GM19468 (cell line): ENCODE data around the gene IVNS1ABP.
A peak's percentile ranks its signal among the peaks of the same experiment; 100 is the strongest.

Experiments used
- ATAC-seq: cut with Tn5 transposase; IDR thresholded peaks from one replicate; pipeline ENCODE4 v1.9.1; 2021; ENCODE audit warnings: mild to moderate bottlenecking, moderate library complexity, moderate number of reproducible peaks; ENCODE audit not compliant: unreplicated experiment; ENCODE audit errors: extremely low read depth

IVNS1ABP gene

DNA sequence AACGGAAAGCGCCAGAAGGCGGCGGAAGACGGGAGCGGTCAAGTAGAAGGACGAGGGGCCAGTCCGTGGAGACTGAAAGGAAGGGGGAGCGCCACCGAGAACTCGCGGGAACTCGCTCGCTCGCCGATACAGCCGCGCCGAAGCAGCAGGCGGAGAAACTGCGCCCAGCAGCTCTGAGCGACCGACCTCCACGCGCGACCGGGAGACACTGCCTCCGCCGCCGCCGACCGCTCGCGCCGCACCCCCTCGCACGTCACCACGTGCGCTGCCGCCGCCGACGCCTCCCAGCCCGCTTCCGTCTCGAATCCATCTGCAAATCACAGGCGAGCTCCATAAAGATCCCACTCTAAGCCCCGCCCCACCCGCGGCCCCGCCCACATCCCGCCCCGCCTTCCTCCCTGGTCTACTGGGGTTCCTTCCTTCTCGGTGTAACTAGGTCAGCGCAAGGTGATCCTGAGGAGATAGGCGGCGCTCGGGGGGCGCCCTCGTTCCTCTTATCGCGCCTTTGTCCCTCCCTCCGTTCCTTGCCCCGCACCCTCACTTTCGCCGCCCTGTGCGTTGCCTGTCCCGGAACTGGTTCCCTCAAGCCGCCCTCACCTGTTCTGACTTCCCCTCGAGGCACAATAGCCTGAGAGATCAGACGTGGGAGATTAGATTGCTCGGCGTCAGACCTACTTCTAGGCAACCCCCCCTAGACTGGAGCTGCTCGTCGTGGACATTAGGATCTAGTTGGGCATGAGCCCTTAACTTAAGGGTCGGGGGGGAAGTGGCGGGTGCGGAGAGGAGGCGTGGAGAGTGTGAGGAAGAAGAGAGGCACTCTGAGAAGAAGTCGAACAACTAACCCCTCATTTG is at the start of gene IVNS1ABP:
Gene IVNS1ABP, minus strand, starts transcription at position 210 of the 852 bp plus-strand sequence. CDS start 7,750 bp downstream, outside the sequence.
- peak; percentile 61 for ATAC-seq

DNA sequence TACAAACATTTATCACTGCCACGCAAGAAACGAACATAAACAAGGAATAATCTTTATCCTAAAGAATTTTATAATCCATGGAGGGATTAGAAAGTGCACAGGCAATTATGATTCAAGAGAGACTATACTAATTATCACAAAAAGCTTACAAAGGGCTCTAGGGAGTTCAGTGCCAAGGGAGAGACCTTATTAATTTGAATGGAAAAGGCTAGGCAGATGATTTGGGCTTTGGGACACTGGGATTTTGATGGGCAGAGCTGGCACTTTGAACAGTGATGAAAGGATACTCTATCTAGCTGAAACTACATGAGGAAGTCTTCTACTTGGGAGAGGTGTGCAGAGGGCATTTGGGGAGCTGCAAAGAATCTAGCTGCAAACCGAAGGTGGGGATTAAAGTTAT is 48.9 kb upstream of the IVNS1ABP start:
- no peak for ATAC-seq

DNA sequence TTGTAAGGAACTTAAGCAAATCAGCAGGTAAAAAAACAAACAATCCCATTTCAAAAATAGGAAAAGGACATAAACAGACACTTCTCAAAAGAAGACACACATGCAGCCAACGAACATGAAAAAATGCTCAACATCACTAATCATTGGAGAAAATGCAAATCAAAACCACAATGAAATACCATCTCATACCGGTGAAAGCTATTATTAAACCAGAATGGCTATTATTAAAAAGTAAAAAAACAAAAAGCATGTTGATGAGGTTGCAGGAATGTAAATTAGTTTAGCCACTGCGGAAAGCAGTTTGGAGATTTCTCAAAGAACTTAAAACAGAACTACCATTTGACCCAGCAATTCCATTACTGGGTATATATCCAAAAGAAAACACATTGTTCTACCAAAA is 47.5 kb upstream of the IVNS1ABP start:
- peak; percentile 45 for ATAC-seq

DNA sequence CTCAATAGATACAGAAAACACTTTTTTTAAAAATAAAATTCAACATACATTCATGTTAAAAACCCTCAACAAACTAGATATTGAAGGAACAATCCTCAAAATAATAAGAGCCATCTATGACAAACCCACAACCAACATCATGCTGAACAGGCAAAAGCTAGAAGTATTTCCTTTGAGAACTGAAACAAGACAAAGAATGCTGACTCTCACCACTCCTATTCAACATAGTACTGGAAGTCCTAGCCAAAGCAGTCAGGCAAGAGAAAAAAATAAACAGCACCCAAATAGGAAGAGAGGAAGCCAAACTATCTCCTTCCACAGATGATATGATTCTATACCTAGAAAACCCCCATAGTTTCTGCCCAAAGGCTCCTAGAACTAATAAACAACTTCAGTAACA is 46.2 kb upstream of the IVNS1ABP start:
- no peak for ATAC-seq

DNA sequence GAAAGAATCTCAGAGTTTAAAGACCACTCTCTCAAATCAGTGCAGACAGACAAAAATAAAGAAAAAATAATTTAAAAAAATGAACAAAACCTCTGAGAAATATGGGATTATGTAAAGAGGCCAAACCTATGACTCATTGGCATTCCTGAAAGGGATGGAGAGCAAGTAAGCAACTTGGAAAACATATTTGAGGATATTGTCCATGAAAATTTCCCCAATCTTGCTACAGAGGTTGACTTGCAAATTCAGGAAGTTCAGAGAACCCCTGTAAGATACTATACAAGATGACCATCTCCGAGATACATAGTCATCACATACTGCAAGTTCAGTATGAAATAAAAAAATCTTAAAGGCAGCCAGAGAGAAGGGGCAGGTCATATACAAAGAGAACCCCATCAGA is 43.7 kb upstream of the IVNS1ABP start:
- ATAC-seq, result no peak

DNA sequence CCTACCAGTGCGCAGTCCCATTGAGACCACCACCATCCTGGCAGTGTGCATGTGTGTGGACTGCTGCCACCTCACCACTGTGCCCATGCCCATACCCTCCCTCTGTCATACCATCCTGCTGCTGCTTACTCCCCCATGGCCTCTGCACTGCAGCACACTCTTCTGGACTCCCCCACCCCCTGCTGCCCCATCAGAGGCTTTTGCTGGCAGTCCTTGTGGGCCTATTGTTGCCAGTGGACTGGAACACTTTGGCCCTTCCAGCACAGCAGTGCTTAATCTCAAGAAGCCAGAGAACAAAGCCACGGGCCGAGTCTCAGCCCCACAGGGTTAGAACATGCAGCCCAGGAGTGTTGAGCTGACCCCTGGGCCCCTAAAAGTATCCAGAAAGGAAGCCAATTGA is 41.9 kb upstream of the IVNS1ABP start:
- ATAC-seq, result no peak

DNA sequence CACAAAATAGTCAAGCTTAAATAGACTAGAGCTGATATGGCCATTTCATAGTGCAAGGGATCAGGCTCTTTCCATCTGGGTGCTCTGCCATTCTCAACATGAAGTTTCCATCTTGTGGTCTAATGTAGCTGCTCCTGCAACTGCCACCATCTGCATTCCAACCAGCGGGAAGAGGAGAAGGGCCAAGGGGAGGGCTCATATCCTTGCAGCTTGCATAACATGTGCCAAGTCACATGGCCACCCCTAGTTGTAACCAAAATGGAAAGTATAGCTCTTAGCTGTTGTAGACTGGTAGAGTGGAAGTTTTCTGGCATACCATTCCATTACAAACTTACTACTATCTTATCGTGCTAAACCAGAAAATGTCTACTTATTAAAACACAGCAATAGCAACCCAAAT is 38.9 kb upstream of the IVNS1ABP start:
- no peak for ATAC-seq

DNA sequence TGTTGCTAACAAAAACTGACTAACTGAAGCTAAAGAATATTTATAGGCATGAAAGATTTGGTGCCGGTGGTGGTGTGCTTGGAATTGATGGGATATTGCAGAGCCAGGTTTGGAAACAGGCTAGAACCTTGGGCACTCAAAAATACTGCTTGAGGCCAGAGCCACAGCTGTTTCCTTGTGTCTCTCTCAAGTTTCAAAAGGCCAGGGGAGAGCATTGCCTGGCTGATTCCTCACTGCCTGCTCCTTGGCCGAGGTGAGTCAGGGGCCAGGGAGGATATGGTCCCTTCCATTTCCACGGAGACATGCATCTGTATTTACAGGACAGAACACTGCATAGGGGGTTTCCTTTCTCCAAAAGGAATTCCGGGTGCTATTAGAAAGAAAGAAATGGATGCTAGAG is 36.1 kb upstream of the IVNS1ABP start:
- ATAC-seq, result no peak

DNA sequence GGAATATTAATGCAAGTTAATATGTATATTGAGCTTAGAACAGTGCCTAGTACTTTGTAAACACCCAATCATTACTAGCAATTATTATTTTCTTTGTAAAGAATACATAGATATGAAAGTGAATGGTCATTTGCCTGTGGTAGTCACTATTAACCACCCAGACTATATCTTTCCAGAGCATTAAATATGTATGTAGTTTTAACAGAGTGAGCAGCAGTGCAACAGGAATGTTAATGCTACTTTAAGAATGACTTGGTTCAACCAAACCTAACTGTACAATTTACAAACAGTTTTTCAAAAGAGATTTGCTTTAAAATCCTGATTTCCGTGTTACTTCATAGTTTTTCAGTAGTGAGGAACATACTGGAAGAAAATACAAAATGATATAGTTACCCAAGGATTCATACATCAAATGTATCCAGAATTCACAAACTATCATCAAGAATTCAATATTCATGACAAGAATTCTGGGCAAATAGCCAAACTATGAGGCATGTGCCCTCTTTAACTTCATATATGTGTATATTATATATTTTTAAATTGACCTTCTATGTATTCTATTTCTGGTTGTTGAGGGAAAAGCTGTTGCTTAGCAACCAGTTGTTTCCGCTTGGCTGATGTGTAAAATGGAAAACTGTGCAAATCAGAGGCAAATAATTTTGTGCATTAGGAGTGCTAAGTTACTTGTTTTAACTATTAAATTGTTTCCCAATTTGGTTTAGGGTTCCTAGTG is 34.9 kb upstream of the IVNS1ABP start:
- ATAC-seq, result no peak

DNA sequence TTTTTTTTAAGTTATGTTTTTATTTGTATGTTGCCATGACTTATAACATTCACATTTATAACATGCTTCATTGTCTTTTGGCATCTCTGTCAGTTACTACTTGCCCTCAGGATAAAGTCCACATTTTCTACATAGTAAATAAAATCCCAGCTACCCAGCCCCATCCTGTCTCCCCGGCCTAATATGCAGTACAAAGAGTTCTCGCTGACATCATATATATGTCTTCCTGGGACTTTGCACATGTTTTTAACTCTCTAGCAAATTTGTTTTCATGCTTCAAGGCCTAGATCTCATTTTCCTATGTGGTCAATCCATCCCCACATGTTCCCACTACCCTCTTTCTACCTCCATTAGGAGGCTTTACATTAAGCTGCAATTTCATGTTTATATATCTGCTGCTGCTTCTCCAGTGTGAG is 33.0 kb upstream of the IVNS1ABP start:
- no peak for ATAC-seq

DNA sequence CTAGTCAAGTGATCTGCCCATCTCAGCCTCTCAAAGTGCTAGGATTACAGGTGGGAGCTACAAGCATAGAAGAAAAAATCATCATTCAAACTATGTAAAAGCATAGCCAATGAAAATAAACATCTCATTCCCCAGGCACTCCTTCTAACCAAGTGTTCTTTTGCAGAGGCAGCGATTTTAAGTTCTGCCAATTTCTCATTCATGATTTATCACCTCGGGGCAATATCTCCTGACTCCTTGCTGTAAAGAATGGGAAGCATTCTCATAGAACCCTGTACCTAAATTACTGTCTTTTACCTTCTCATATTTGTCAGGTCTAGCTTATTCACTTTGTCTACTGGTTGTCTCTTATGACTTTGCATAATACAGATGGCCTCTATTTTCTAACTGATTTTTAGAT is 32.5 kb upstream of the IVNS1ABP start:
- no peak for ATAC-seq

DNA sequence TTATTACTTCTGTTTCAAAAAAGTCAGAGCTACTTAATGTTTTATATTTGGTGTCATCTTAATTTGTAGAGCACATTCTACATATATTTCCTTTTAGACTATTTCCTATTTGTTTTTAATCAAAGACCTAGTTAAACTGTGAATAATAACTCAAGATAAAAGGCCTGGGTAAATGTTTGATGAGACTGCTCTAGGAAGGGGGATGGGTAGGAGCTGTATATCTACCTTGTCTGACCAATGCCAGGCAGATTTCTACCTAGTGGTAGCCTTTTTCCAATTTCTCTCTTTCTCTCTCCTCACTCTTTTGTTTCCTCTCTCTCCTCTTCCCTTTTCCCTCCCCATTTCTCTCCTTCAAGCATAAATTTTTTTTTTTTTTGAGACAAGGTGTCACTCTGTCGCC is 31.9 kb upstream of the IVNS1ABP start:
- ATAC-seq, result no peak

DNA sequence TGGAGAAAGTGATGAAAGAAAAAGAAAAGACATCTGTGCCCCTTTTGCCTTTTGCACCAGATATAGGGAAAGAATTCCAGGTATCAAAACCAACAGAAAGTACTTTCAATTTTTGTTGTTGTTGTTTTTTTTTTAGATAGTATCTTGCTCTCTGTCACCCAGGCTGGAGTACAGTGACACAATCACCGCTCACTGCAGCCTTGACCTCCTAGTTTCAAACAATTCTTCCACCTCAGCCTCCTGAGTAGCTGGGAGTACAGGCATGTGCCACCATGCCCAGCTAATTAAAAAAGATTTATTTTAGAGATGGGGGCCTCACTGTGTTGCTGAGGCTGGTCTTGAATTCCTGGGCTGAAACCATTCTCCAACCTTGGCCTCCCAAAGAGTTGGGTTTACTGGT is 31.3 kb upstream of the IVNS1ABP start:
- no peak for ATAC-seq

DNA sequence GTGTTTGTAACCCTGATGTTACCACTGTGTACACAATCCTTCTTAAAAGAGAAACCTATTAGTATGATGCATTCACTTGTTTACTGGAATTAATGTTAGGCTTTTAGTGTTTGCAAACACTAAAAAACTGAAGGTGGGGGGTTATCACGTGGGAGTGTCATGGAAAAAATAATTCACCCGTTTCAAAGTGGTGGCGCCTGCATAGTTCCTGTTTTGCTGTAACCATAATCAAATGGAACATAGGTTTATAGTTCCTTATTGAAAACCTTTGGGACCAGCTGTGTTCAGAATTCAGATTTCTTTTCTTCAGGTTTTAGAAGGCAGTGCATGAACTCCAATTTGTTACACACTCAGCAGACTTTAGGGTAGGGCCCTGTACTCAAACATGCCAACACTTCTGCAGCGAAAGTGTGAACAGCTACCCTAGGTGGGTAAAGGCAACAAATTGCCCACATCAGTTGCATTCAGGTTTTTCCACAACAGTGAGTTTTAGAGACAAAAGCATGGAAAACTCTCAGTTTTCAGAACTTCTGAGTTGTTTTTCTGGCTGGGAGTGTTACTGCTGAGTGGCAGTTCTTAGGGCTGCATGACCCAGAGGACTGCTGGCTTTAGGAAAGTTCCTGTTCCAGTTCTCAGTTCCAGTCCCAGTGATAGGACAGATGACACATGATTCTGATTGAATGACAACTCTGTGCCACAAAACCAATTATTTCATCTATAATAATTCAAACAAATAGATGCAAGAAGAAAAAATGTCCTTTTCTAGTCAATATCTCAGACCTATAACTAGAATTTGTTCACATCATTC is 29.1 kb upstream of the IVNS1ABP start:
- ATAC-seq, result no peak

DNA sequence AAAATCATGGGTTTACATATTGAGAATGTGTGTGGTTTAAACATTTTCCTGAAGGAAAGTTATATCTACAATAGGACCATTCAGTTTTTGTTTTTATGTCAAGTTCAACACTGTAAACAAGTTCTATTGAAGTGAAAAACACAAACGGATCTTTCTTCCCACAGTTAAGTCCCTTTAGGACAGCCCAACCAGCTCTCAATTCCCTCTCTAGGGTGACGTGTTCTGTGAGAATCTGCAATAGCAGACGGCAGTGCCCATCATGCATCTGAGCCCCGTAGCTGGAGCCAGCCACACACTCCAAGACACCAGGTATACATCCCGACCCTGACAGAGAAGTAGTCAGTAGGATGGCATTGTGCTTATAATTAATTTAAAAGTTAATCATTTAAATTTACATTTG is 26.3 kb upstream of the IVNS1ABP start:
- no peak for ATAC-seq

DNA sequence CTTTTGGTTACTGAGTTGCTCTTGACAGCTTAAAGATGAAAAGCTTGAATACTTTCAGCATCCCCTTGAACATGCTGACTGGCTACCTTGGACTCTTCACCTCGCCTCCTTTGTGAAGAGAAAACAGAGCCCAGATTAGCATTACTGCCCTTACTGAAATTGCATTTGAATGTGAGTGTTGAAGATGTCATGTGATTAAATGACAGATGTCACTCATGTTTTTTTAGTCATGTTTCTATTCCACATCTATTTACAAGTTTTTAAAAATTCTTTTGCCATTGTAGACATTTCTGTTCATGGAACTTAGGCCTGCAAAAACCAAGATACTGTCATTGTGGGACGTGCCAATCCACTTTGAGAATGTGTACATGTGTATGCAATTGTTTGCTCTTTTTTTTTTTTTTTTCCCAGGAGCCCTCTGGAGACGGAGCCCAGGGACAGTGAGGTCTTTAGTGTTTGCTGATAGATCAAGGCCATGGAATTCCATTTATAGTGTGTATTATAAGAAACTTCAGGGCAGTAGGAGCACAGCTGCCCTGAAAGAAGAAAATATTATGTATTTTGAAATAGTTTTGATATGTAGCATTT is 25.7 kb upstream of the IVNS1ABP start:
- no peak for ATAC-seq

DNA sequence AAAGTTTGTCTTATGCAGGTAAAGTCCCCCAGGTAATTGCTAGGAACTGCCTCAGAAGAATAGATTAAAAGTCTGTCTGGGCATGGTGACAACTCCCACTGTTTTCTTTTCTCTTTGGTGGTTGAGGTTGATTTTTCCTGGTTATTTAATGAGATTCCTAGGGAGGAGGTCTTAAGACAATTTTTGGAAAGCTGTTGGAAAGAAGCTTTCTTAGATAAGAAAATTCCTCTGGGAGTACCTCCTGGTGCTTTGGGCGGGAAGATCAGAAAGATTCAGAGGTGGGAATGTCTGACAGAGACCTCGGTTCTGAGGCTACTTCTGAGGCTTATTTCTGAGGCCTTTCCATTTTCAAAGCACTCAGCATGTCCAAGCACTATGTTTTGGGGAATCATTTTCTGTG is 25.0 kb upstream of the IVNS1ABP start:
- ATAC-seq, result no peak

DNA sequence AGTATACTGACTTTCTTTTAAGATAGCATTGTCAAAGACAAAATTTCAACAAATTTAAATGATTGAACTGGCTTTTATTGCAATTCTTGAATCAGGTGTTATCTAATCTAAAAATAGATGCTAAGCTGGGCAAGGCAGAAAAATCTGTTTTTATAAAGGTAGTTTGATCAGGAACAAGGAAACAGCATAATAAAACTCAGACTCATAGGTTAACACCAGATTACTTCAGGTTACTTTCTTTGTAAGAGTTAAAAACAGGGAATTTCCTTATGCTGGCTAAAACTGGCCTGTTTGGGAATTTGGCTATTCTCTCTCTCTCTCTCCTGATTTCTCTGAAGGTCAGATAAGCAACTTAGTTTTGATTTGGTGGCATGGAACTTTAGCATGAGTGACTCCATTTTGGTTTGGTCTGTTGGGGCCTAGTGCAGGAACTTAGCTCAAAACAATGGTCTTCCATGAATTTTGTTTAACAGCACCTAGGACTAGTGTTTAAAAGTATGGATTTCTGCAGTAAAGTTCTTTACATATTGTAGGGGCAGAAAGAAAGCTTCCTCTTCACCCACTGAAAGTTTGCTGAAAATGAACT is 24.2 kb upstream of the IVNS1ABP start:
- ATAC-seq, result no peak

DNA sequence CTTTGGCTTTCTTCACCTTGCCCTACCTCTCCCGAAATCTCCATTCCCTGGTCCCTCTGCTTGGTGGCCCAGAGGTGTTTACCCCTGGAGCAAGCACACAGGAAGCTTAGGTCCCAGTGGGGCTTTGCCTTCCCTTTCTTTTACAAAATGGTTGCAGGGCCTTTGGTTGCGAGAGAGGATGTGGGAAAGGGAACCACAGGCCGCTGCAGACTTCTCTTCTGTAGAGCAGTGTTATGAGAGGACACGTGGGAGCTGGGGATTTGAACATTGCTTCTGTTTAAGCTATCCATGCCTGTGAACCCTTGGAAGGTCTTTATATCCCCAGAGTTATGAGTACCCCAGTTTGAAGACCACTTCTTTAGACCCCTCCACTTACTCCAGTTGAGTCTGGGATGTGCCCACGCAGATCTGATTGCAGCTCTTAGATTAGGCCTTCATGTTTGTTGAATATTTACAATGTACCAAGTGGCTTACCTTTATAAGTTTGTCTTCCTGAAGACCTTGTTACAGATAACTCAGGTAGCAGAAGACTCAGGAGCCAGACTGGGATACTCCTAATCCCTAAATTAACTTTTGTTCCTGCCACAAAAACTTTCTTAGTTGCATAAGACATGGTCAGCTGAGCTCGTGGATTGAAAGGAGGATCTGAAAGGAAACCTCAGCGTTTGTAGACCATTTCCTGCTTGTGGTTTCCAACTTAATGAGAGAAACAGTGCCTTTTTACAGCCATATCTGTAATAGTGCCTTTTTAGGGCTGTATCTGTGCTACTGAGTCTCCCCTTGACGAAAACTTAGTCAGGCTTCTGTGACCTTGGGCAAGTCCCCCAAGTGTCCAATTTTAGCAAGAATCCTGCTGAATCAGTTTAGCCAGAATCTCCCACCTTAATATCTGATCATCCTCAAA is 21.9 kb upstream of the IVNS1ABP start:
- ATAC-seq, result peak; percentile 98
